Posterior vena cava (tissue), 2 donors: ENCODE data around the gene ARNT2. TPM values are rescaled to one million over a fixed set of nuclear protein-coding genes. Genes with fewer than 3 reads are reported as not detected.

Experiments used
- DNase-seq: peaks from one replicate; pipeline ENCODE4 v3.0.0-alpha.2; 2020; ENCODE audit warnings: low spot score
- intact Hi-C, 2 donors: fragments of 100-400 bp; cut with DNase I; formaldehyde crosslinking; loops; one replicate each; pipeline versions ENCODE4 v1.14.1 to v1.14.2; 2022 to 2023
- total RNA-seq, 2 donors: library from RNA; stranded (reverse); fragmentation: NEBNext Ultra II Directional; extraction: Animal tissue kit (Norgen Biotek cat#: 25700); gene quantifications; one replicate each; pipeline ENCODE4 v1.2.1, GENCODE V29; 2021
- donor health status: DM: yes; HTN: yes; CAD: no.
- donor health status: DM: yes; HTN: yes; CAD: no.

Gene ARNT2
- total RNA-seq, 2 donors from 2014 or later = 3.7 to 10.1 TPM

DNA sequence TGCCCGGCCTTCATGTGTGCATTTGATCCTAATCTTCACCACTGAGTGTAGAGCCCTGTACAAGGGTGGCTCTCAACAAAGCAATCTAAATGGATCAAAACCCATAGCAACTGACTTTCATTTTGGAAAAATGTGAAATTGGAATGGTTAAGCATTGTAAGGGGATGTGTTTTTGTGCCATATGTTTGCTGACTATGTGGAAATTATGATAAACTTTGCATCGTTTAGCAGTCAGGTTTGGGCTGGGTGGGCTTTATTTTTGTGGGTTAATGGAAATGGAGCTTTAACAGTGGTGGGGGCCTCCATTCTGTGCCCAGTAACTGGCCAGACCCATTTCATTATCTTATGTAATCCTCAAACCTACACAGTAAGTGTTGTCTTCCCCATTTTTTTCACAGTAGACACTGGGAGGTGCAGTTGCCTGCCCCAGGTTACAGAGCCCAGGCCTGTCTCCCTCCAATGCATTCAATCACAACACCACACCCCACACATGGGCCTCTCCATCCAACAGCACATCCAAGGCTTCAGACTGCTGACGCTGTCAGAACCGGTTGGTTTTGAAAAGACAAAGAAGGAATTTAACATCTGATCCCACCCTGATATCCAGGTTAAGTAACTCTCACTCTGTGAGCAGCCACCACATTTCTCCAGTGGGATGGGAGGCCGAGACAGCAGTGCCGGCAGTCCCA lies 154.6 kb downstream of the ARNT2 start:
- no peak for DNase-seq
- intact Hi-C loops = no loop called here

GRCh38 chr15:80559320-80559693 lies 155.1 kb downstream of the ARNT2 start:
- intact Hi-C loops = no loop called here
- no peak for DNase-seq

DNA sequence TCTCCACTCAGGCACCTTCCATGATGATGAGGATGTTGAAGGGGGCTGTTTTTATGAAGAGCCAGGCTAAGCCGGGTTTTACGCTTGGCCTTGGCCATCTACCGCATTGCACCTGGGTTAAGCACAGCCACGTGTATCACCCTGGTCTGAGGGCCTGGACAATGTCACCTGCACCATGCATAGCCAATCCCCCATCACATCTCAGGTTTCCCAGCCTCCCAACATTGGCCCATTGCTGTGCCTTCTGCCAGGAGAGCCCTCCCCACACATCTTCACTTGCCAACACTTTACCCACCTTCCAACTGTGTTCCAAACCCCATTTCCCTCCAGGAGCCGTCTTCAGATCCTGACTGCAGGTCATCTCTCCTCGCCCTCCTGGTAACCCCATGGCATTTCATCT lies 155.6 kb downstream of the ARNT2 start:
- DNase-seq = no peak
- intact Hi-C loops = loop anchor here (10.0 kb wide), 2 partner anchors 105 to 405 kb away; no protein-coding TSS in a partner anchor

- intact Hi-C loops = loop anchor here (10.0 kb wide), 2 partner anchors 106 to 404 kb away; no protein-coding TSS in a partner anchor
- DNase-seq = no peak
Measured at GRCh38 chr15:80560601-80561400, 156.6 kb downstream of the ARNT2 start.

GRCh38 chr15:80561500-80561899 lies 157.3 kb downstream of the ARNT2 start:
- intact Hi-C loops = loop anchor here (10.0 kb wide), 2 partner anchors 107 to 403 kb away; no protein-coding TSS in a partner anchor
- DNase-seq = no peak

DNA sequence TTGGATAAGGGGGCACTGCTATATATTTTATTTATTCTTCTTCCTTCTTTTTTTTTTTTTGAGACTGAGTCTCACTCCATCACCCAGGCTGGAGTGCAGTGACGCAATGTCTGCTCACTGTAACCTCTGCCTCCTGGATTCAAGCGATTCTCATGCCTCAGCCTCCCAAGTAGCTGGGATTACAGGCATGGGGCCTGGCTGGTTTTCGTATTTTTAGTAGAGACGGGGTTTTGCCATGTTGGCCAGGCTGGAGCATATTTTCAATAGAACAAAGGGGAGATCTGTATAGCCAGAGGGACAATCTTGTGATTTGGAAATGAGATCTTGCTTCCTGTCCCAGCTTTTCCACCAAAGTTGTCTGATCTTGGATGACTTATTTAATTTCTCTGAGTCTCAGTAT lies 157.9 kb downstream of the ARNT2 start:
- DNase-seq = no peak
- intact Hi-C loops = loop anchor here (10.0 kb wide), 2 partner anchors 107 to 403 kb away; no protein-coding TSS in a partner anchor

- intact Hi-C loops = loop anchor here (10.0 kb wide), 2 partner anchors 108 to 402 kb away; no protein-coding TSS in a partner anchor
- no peak for DNase-seq
Measured at GRCh38 chr15:80562846-80563245, 158.7 kb downstream of the ARNT2 start.

GRCh38 chr15:80563372-80563997 lies 159.3 kb downstream of the ARNT2 start:
- intact Hi-C loops = loop anchor here (10.0 kb wide), 2 partner anchors 109 to 401 kb away; no protein-coding TSS in a partner anchor
- DNase-seq = no peak

DNA sequence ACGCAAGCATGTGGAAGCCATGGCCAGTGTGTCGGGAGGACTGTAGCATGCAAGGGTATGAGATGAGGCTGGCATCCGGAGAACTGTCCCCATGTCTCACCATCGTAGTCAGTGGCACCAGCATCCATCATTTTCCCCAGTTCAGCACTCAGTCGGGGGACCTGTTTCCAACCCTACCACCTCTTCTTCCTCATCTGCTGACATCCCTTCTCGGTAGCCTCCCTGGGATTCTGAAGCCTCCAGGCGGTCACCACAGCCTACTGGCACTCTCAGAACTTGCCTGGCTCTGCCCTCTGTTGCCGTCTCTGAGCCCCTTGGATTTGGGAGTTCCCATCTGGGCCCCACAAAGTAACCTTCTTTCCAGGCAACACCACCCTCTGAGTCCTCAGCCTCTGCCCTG lies 159.9 kb downstream of the ARNT2 start:
- intact Hi-C loops = loop anchor here (10.0 kb wide), 2 partner anchors 109 to 401 kb away; no protein-coding TSS in a partner anchor
- no peak for DNase-seq

DNA sequence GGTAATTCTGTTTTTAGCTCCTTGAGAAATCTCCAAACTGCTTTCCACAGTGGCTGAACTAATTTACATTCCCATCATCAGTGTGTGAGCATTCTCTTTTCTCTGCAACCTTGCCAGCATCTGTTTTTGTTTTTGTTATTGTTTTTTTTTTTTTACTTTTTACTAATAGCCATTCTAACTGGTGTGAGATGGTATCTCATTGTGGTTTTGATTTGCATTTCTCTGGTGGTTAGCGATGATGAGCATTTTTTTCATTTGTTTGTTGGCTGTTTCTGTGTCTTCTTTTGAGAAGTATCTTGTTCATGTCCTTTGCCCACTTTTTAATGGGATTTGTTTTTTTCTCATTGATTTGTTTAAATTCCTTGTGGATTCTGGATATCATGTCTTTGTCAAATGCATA lies 161.2 kb downstream of the ARNT2 start:
- intact Hi-C loops = loop anchor here (5.0 to 10.0 kb wide), 4 partner anchors 108 to 399 kb away; partner anchors contain the start of gene CEMIP (in 1 of the 2)
- DNase-seq = no peak

GRCh38 chr15:80565988-80566387 lies 161.8 kb downstream of the ARNT2 start:
- intact Hi-C loops = loop anchor here (5.0 to 10.0 kb wide), 4 partner anchors 109 to 399 kb away; partner anchors contain the start of gene CEMIP (in 1 of the 2)
- DNase-seq = no peak

DNA sequence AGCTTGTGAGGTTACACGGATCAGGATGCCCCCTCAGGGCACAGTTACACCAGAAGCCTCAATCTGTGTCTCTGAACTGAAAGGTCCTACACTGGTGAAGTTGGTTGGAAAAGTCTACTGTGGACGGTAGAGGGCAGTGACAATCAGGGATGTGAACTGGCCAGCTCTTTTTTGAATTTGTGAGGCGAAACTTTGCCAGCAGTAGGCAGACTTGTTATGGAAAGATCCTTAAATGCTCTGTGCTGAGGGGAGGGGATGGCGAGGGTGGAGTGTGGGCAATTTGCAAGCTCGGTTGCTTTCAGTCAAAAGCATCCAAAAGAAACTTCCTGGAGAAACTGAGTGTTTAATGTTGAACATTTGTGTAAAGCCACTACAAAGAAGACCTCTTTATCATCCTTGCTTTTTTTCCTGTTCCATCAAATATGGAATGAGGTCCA lies 163.6 kb downstream of the ARNT2 start:
- no peak for DNase-seq
- intact Hi-C loops = loop anchor here (2.0 to 10.0 kb wide), 5 partner anchors 110 to 397 kb away; partner anchors contain the start of gene CEMIP (in 2 of the 2)

- intact Hi-C loops = loop anchor here (2.0 to 10.0 kb wide), 5 partner anchors 111 to 397 kb away; partner anchors contain the start of gene CEMIP (in 2 of the 2)
- DNase-seq = no peak
Measured at GRCh38 chr15:80568298-80568697, 164.1 kb downstream of the ARNT2 start.

DNA sequence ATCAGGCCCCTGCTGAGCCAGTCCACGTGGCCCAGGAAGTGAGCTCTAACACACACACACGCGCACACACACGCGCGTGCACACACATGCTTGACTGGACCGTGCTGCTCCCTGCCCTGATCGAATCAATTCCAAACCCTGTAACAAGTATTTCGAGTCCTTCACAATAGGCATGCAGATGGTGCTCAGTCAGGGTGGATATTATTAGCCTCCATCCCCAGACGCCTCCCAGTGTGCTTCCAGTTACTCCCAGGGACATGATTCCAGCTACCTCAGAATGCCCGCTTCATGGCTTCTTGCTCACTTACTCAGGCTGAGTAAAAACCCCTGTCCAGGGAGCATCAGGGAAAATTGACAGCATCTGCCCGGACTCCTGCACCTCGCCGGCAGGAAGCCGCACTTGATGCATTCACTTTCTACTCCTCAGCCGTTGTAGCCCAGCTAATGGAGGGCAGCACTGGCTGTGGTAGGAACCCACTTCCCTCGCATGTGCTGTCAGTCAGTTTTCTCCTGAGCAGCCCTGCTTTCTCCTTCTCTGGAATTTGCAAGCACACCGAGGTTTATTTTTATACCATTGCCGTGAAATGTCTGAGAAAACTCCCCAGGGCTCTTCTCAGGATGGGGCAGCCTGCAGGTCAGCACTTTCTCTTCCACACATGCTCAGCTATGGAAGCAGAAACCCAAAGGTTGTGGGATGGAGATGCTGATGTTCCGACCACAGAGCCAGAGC lies 164.9 kb downstream of the ARNT2 start:
- no peak for DNase-seq
- intact Hi-C loops = loop anchor here (2.0 to 10.0 kb wide), 5 partner anchors 112 to 396 kb away; partner anchors contain the start of gene CEMIP (in 2 of the 2)

DNA sequence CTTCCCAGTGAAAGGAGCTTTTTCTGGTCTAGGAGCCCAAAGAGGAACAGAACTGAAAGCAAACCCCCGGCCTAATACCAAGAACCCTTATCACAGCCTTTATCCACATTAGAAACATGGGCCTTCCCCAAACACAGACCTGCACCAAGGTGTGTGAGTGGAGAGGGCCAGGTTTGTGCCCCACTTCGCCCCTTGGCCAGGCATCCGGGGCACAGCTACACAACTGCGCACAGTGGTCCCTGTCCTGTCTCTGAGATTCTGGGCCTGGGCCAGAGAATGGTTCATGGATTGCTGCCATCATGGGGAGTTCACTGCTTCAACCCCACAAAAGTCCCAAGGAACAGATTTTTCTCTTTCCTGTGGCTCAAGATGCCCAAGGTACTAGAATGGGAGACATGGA lies 165.5 kb downstream of the ARNT2 start:
- intact Hi-C loops = loop anchor here (2.0 to 10.0 kb wide), 6 partner anchors 112 to 395 kb away; partner anchors contain the start of gene CEMIP (in 2 of the 2)
- no peak for DNase-seq

DNA sequence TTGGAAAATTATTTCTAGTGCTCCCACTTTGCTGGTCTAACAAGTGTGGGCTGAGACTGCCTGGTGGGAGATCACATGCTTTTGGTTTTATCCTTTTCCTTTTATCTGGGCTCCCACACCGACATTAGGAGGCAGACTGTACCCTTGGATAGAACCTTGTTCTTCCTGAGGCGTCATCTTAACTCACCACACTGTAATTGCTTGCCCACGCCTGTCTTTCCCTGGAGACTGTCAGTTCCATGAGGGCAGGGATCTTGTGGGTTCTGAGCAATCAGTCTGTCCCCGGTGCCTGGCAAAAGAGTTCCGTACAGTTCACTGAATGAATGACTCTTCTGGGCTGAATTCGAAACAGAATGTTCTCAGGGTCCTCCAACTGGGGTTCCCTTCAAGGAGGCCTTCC lies 166.4 kb downstream of the ARNT2 start:
- intact Hi-C loops = loop anchor here in 1 of 2 donors (10.0 kb wide), 1 partner anchor 384 kb away; no protein-coding TSS in a partner anchor
- no peak for DNase-seq

DNA sequence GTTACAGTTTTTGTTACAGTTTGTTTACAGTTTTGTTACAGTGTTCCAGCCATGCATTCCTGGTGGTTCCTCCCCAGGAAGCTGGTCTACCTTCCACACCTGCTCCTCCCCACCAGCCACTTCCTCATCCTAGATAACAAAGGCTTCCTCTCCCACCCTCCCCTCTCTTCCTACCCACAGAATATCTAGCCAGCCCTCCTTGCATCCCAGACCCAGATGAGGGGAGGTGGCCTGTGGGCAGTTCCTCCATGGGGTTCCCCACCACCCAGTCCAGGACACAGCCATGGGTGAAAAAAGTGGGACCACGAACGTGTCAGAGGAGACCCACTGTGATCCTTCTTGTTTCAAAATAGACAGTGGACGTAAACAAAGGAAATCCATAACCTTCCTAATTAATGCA lies 168.2 kb downstream of the ARNT2 start:
- intact Hi-C loops = loop anchor here in 1 of 2 donors (10.0 kb wide), 1 partner anchor 382 kb away; no protein-coding TSS in a partner anchor
- DNase-seq = no peak

DNA sequence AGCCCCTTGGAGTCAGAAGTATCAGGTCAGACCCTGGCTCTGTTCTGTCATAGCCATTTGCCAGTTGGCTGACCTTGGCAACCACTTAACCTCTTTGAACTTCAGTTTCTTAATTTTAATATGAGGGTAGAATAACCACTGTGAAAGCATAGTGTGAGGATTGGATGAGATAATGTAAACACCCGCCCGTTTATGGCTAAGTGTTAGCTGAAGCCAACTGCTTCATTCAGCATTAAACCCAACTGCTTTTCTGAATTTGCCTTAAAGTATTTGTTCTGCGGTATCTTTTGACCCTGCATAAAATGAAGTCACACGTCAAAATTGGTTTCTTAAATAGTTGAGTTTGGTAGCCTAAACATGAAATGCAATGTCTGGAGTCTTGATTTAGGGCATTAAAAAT lies 169.4 kb downstream of the ARNT2 start:
- intact Hi-C loops = loop anchor here in 1 of 2 donors (10.0 kb wide), 1 partner anchor 381 kb away; no protein-coding TSS in a partner anchor

More for the DNA sequence above, 169.4 kb downstream of the ARNT2 start:
- no peak for DNase-seq
